Measurements from ENCODE around the gene ALK.
"Not testable (repeated sequence)": the region's sequence is repeated elsewhere in the genome, so short reads cannot be mapped to it uniquely, and the experiment has no call there.

The ALK gene

GRCh38 chr2:29829841-29830240 lies 91.5 kb downstream of the ALK start:
- Histone ChIP-seq H3K4me3 (ENCODE audit: insufficient read length, low read depth) (no peak overlapping the region), H3K9me3 (ENCODE audit: insufficient read depth, low read length) (no peaks in the 10 kb centered on the region), H3K9ac (ENCODE audit: insufficient read length, low read depth) (no peak overlapping the region), H3K4me1 (ENCODE audit: insufficient read depth, insufficient read length) (no peaks in the 10 kb centered on the region), H3K27me3 (ENCODE audit: insufficient read depth, insufficient read length) (peaks cover 8% of the 10 kb centered on the region), H3K36me3 (ENCODE audit: insufficient read depth, insufficient read length, low read length) (no peaks in the 10 kb centered on the region)
- TF ChIP-seq SUZ12 (IDR thresholded peaks at IDR 0.05; ENCODE audit: extremely low read depth, insufficient read depth, insufficient read length): no peak
- TF ChIP-seq ZNF274 (IDR thresholded peaks at IDR 0.05; ENCODE audit: low read depth, low read length): no peak
- no peak for TF ChIP-seq YY1 (IDR thresholded peaks at IDR 0.05; ENCODE audit: insufficient read depth, insufficient read length)
- no peak for DNase-seq (ENCODE audit: low read depth, low spot score)

GRCh38 chr2:29824145-29824544 lies 97.2 kb downstream of the ALK start:
- H3K27me3 ChIP-seq (ENCODE audit: insufficient read depth, insufficient read length); H3K9ac ChIP-seq (ENCODE audit: insufficient read length, low read depth); H3K4me1 ChIP-seq (ENCODE audit: insufficient read depth, insufficient read length); H3K36me3 ChIP-seq (ENCODE audit: insufficient read depth, insufficient read length, low read length); DNase-seq (ENCODE audit: low read depth, low spot score); H3K9me3 ChIP-seq (ENCODE audit: insufficient read depth, low read length); H3K4me3 ChIP-seq (ENCODE audit: insufficient read length, low read depth): not testable (repeated sequence)

DNA sequence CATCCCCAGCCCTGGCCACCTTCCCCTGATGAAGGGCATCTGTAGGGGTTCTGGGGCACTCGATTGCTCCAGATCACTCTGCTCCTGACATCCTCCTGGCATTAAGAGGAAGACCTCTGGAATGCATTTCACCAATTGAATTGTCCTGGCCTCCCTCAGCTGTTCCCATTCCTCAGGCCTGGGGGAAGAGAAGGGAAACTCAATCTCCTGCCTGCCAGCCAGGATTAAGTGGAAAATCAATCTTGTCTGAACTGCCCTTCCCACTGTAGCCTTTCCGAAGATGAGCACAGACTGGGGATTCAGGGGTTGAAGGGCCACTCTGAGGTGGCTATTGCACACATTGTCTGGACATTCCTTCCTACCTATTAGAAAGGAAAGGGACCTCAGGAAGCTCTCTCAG lies 99.8 kb downstream of the ALK start:
- no peaks in the 10 kb centered on the region for H3K27me3 ChIP-seq (ENCODE audit: insufficient read depth, insufficient read length)
- no peaks in the 10 kb centered on the region for H3K36me3 ChIP-seq (ENCODE audit: insufficient read depth, insufficient read length, low read length)
- no peak overlapping the region for H3K9ac ChIP-seq (ENCODE audit: insufficient read length, low read depth)
- no peaks in the 10 kb centered on the region for H3K4me1 ChIP-seq (ENCODE audit: insufficient read depth, insufficient read length)
- no peak for TF ChIP-seq SUZ12 (IDR thresholded peaks at IDR 0.05; ENCODE audit: extremely low read depth, insufficient read depth, insufficient read length)
- no peak for TF ChIP-seq ZNF274 (IDR thresholded peaks at IDR 0.05; ENCODE audit: low read depth, low read length)
- no peak for TF ChIP-seq YY1 (IDR thresholded peaks at IDR 0.05; ENCODE audit: insufficient read depth, insufficient read length)
- H3K4me3 ChIP-seq (ENCODE audit: insufficient read length, low read depth): no peak overlapping the region
- no peak for DNase-seq (ENCODE audit: low read depth, low spot score)
- peaks cover 8% of the 10 kb centered on the region; the same call in 1 of the 2 replicates for H3K9me3 ChIP-seq (ENCODE audit: insufficient read depth, low read length)

DNA sequence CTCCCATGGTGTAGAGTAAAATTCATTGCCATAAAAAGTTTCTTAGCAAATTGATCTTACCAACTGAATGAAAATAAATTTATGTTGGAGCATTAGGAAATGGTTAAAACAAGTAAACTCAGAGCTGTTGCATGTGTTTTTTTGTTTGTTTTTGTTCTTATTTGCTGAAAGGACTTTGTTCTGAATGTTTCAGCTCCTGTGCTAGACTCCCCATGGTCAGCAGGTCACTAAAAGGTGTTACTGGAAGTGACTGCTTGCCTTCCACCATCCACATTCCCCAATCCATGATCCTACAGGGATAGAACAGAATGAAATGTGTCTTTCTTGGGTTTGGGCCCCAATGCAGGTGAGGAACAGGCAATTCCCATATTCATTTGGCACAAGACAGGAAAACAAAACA lies 101.8 kb downstream of the ALK start:
- no peaks in the 10 kb centered on the region for H3K36me3 ChIP-seq (ENCODE audit: insufficient read depth, insufficient read length, low read length)
- peaks cover 8% of the 10 kb centered on the region; the same call in 1 of the 2 replicates for H3K9me3 ChIP-seq (ENCODE audit: insufficient read depth, low read length)
- no peaks in the 10 kb centered on the region for H3K27me3 ChIP-seq (ENCODE audit: insufficient read depth, insufficient read length)
- TF ChIP-seq ZNF274 (IDR thresholded peaks at IDR 0.05; ENCODE audit: low read depth, low read length) (no peak), YY1 (IDR thresholded peaks at IDR 0.05; ENCODE audit: insufficient read depth, insufficient read length) (no peak), SUZ12 (IDR thresholded peaks at IDR 0.05; ENCODE audit: extremely low read depth, insufficient read depth, insufficient read length) (no peak)
- H3K4me1 ChIP-seq (ENCODE audit: insufficient read depth, insufficient read length): no peaks in the 10 kb centered on the region
- no peak overlapping the region for H3K9ac ChIP-seq (ENCODE audit: insufficient read length, low read depth)
- no peak for DNase-seq (ENCODE audit: low read depth, low spot score)
- H3K4me3 ChIP-seq (ENCODE audit: insufficient read length, low read depth): no peak overlapping the region

DNA sequence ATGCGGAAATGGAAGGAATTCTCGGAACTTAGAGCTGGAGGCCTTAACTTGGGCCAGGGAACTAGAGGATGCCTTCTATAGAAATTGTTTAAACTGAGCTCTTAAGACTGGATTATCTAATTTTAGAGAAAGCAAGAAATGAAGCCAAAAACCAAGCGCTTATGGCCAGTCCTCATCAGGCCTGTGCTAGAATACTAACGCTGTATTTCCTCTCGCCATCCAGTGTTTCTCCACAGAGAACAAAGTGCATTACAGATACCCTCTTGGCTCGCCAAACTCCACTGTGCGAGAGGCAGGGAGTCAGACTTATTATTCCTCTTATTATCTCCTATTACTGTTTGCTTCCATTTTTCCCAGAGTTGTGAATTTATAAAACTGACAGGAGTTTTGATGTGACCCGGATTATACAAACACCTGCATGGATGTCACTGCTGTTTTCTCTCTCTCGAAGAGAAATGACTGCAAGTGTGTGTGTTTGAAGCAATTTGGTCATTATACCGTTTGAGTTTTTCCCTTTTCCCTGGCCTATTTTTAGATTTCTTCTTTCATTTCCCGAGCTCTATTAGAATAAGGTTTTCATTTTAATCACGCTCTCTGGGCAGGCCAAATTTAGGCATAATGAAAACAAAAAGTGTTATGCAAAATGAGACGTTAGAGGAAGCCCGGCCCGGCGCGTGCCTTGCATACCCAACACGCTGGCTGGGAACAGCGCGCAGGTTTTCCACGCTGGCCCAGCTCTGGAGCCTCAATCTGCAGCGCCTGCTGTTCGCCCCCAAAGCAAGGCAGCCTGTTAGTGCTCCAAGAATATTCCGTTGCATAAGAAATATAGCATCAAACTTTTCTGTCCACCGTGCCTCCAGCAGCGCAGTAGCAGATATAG lies 103.3 kb downstream of the ALK start:
- DNase-seq (ENCODE audit: low read depth, low spot score): no peak
- Histone ChIP-seq H3K36me3 (ENCODE audit: insufficient read depth, insufficient read length, low read length) (no peaks in the 10 kb centered on the region), H3K9ac (ENCODE audit: insufficient read length, low read depth) (no peak overlapping the region), H3K4me1 (ENCODE audit: insufficient read depth, insufficient read length) (no peaks in the 10 kb centered on the region), H3K4me3 (ENCODE audit: insufficient read length, low read depth) (no peak overlapping the region), H3K27me3 (ENCODE audit: insufficient read depth, insufficient read length) (no peaks in the 10 kb centered on the region), H3K9me3 (ENCODE audit: insufficient read depth, low read length) (no peaks in the 10 kb centered on the region)
- TF ChIP-seq ZNF274 (IDR thresholded peaks at IDR 0.05; ENCODE audit: low read depth, low read length) (no peak), SUZ12 (IDR thresholded peaks at IDR 0.05; ENCODE audit: extremely low read depth, insufficient read depth, insufficient read length) (no peak), YY1 (IDR thresholded peaks at IDR 0.05; ENCODE audit: insufficient read depth, insufficient read length) (no peak)

GRCh38 chr2:29817299-29817698 lies 104.1 kb downstream of the ALK start:
- H3K4me3 ChIP-seq (ENCODE audit: insufficient read length, low read depth): no peak overlapping the region

GRCh38 chr2:29816651-29817050 lies 104.7 kb downstream of the ALK start:
- Histone ChIP-seq H3K27me3 (ENCODE audit: insufficient read depth, insufficient read length) (no peaks in the 10 kb centered on the region), H3K36me3 (ENCODE audit: insufficient read depth, insufficient read length, low read length) (no peaks in the 10 kb centered on the region), H3K9me3 (ENCODE audit: insufficient read depth, low read length) (no peaks in the 10 kb centered on the region), H3K9ac (ENCODE audit: insufficient read length, low read depth) (no peak overlapping the region), H3K4me1 (ENCODE audit: insufficient read depth, insufficient read length) (no peaks in the 10 kb centered on the region), H3K4me3 (ENCODE audit: insufficient read length, low read depth) (no peak overlapping the region)
- no peak for DNase-seq (ENCODE audit: low read depth, low spot score)
- TF ChIP-seq SUZ12 (IDR thresholded peaks at IDR 0.05; ENCODE audit: extremely low read depth, insufficient read depth, insufficient read length): no peak
- TF ChIP-seq ZNF274 (IDR thresholded peaks at IDR 0.05; ENCODE audit: low read depth, low read length): no peak
- no peak for TF ChIP-seq YY1 (IDR thresholded peaks at IDR 0.05; ENCODE audit: insufficient read depth, insufficient read length)

More at GRCh38 chr2:29817299-29817698, 104.1 kb downstream of the ALK start:
- Histone ChIP-seq H3K36me3 (ENCODE audit: insufficient read depth, insufficient read length, low read length) (no peaks in the 10 kb centered on the region), H3K9me3 (ENCODE audit: insufficient read depth, low read length) (no peaks in the 10 kb centered on the region), H3K27me3 (ENCODE audit: insufficient read depth, insufficient read length) (no peaks in the 10 kb centered on the region), H3K9ac (ENCODE audit: insufficient read length, low read depth) (no peak overlapping the region), H3K4me1 (ENCODE audit: insufficient read depth, insufficient read length) (no peaks in the 10 kb centered on the region)
- no peak for TF ChIP-seq SUZ12 (IDR thresholded peaks at IDR 0.05; ENCODE audit: extremely low read depth, insufficient read depth, insufficient read length)
- no peak for TF ChIP-seq ZNF274 (IDR thresholded peaks at IDR 0.05; ENCODE audit: low read depth, low read length)
- TF ChIP-seq YY1 (IDR thresholded peaks at IDR 0.05; ENCODE audit: insufficient read depth, insufficient read length): no peak
- DNase-seq (ENCODE audit: low read depth, low spot score): no peak

All from NT2/D1 (cell line).